ENCODE data around the gene SPSB1.

The SPSB1 gene

GRCh38 chr1:9363061-9363471, 70.4 kb downstream of the SPSB1 start:
- ATAC-seq = no peak
- no peak for TF ChIP-seq ZFP3 (CRISPR knock-in tag; IDR thresholded peaks at IDR 0.05)
- TF ChIP-seq BACH2 (CRISPR knock-in tag; IDR thresholded peaks at IDR 0.05; ENCODE audit: borderline replicate concordance) = no peak
- no peak for TF ChIP-seq ESRRG (CRISPR knock-in tag; IDR thresholded peaks at IDR 0.05)
- TF ChIP-seq OSR1 (CRISPR knock-in tag; IDR thresholded peaks at IDR 0.05) = no peak
- TF ChIP-seq GLIS3 (CRISPR knock-in tag; IDR thresholded peaks at IDR 0.05) = no peak
- no peak for TF ChIP-seq ZC3H10 (CRISPR knock-in tag; IDR thresholded peaks at IDR 0.05)
- TF ChIP-seq POU6F1 (CRISPR knock-in tag; IDR thresholded peaks at IDR 0.05; ENCODE audit: borderline replicate concordance, low read depth) = no peak
- no peak for TF ChIP-seq PATZ1 (CRISPR knock-in tag; IDR thresholded peaks at IDR 0.05; ENCODE audit: borderline replicate concordance)
- TF ChIP-seq ZFP30 (CRISPR knock-in tag; IDR thresholded peaks at IDR 0.05) = no peak

GRCh38 chr1:9366298-9366697, 73.6 kb downstream of the SPSB1 start:
- no peak for TF ChIP-seq BACH2 (CRISPR knock-in tag; IDR thresholded peaks at IDR 0.05; ENCODE audit: borderline replicate concordance)
- no peak for TF ChIP-seq PPARA (CRISPR knock-in tag; IDR thresholded peaks at IDR 0.05; ENCODE audit: borderline replicate concordance)
- no peak for TF ChIP-seq ZNF565 (CRISPR knock-in tag; conservative IDR thresholded peaks at IDR 0.05; ENCODE audit: low read depth)
- no peak for TF ChIP-seq CSRNP3 (CRISPR knock-in tag; IDR thresholded peaks at IDR 0.05)
- no peak for TF ChIP-seq SNAI2 (CRISPR knock-in tag; IDR thresholded peaks at IDR 0.05)
- TF ChIP-seq CSDC2 (CRISPR knock-in tag; IDR thresholded peaks at IDR 0.05) = no peak
- no peak for TF ChIP-seq ISL1 (CRISPR knock-in tag; IDR thresholded peaks at IDR 0.05)
- TF ChIP-seq TOX (CRISPR knock-in tag; IDR thresholded peaks at IDR 0.05; ENCODE audit: borderline replicate concordance) = no peak
- no peak for ATAC-seq

- TF ChIP-seq TOX (CRISPR knock-in tag; IDR thresholded peaks at IDR 0.05; ENCODE audit: borderline replicate concordance) = no peak
- ATAC-seq = no peak
These were observed 74.5 kb downstream of the SPSB1 start for GRCh38 chr1:9366943-9367780.

- no peak for TF ChIP-seq ZFP3 (CRISPR knock-in tag; IDR thresholded peaks at IDR 0.05)
- no peak for TF ChIP-seq ISL1 (CRISPR knock-in tag; IDR thresholded peaks at IDR 0.05)
These were observed 75.1 kb downstream of the SPSB1 start for GRCh38 chr1:9367806-9368205.

GRCh38 chr1:9368356-9368755, 75.7 kb downstream of the SPSB1 start:
- no peak for TF ChIP-seq PPARA (CRISPR knock-in tag; IDR thresholded peaks at IDR 0.05; ENCODE audit: borderline replicate concordance)
- ATAC-seq = no peak

More at GRCh38 chr1:9367806-9368205, 75.1 kb downstream of the SPSB1 start:
- ATAC-seq = no peak

GRCh38 chr1:9369964-9370788, 77.5 kb downstream of the SPSB1 start:
- no peak for ATAC-seq
- TF ChIP-seq TSHZ2 (CRISPR knock-in tag; IDR thresholded peaks at IDR 0.05) (no peak), RARB (CRISPR knock-in tag; IDR thresholded peaks at IDR 0.05) (no peak), GLIS3 (CRISPR knock-in tag; IDR thresholded peaks at IDR 0.05) (no peak), CSRNP3 (CRISPR knock-in tag; IDR thresholded peaks at IDR 0.05) (no peak), CREB5 (CRISPR knock-in tag; IDR thresholded peaks at IDR 0.05; ENCODE audit: low read depth) (no peak), ARNTL (CRISPR knock-in tag; IDR thresholded peaks at IDR 0.05; ENCODE audit: borderline replicate concordance, low read depth) (no peak), ZC3H10 (CRISPR knock-in tag; IDR thresholded peaks at IDR 0.05) (no peak)
